Measurements from ENCODE around the gene DNAJC22. TPM values are rescaled to one million over a fixed set of nuclear protein-coding genes. Genes with fewer than 3 reads are reported as not detected.

The DNAJC22 gene
- polyA plus RNA-seq, 1 of the 3 experiments (the other 2 are of a cell fraction): 4.5 TPM

DNA sequence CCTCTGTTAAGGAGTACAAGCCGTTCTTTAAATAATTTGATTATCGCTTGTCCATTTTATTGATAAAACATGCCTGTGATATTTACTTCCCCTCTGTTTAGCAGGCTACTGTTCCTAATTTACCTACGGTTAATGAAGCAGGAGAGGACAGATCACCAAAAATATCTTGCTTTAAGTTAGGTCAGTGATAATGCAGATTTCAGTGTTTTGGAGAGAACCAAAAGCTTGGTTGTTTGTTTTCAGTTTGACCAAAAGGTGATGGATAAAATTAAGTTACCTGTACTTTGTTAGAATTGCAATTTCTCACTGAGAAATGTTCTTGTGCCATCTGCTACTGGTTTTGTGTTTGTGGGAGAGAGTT, 21.5 kb downstream of the DNAJC22 start:
- Histone ChIP-seq H3K9me3 (no peaks in the 10 kb centered on the region), H3K4me1 (ENCODE audit: control insufficient read depth in 1 of 2, insufficient read depth in 2 of 2, low read depth in 1 of 2, low read length in 1 of 2) (peaks cover 3 to 6% of the 10 kb centered on the region in 2 experiments; a peak in 3 of 4 replicates), H3F3A (replicated peaks; ENCODE audit: insufficient read depth) (peaks cover 19% of the 10 kb centered on the region), H3K36me3 (replicated peaks in 1 of 2; ENCODE audit: control insufficient read depth in 1 of 2, insufficient read depth in 2 of 2, low read length in 1 of 2) (peaks cover 0 to 26% of the 10 kb centered on the region in 2 experiments), H2AFZ (ENCODE audit: low read depth) (no peak overlapping the region), H3K9ac (peak overlapping the region; percentile 98), H3K27ac (ENCODE audit: low read depth in 2 of 2, low read length in 1 of 2) (peak overlapping the region; percentile 90), H3K4me3 (ENCODE audit: low read depth in 2 of 2, low read length in 1 of 2) (peak overlapping the region; percentile 79 to 91), H3K9me2 (no peaks in the 10 kb centered on the region), H3K27me3 (ENCODE audit: insufficient read depth) (no peaks in the 10 kb centered on the region), H3K4me2 (peak overlapping the region; percentile 82), H3K79me2 (ENCODE audit: insufficient read depth) (peaks cover 64% of the 10 kb centered on the region), H4K20me1 (ENCODE audit: insufficient read depth) (peaks cover 43% of the 10 kb centered on the region)
- TF ChIP-seq GABPA (IDR thresholded peaks at IDR 0.05; ENCODE audit: low read depth) (no peak), RCOR1 (IDR thresholded peaks at IDR 0.05; ENCODE audit: low read length) (no peak), YY1 (IDR thresholded peaks at IDR 0.05; ENCODE audit: low read depth) (no peak), SMC3 (IDR thresholded peaks at IDR 0.05; ENCODE audit: low read depth, low read length) (no peak), USF1 (IDR thresholded peaks at IDR 0.05; ENCODE audit: borderline replicate concordance, low read depth) (no peak), MAX (IDR thresholded peaks at IDR 0.05; ENCODE audit: low read depth) (no peak), ELF1 (IDR thresholded peaks at IDR 0.05) (no peak), GATA2 (CRISPR knock-in tag; IDR thresholded peaks at IDR 0.05) (no peak), FOSL2 (IDR thresholded peaks at IDR 0.05; ENCODE audit: borderline replicate concordance, low read depth) (no peak), CTCF (IDR thresholded peaks at IDR 0.05) (no peak), TCF12 (IDR thresholded peaks at IDR 0.05) (no peak), RFX5 (IDR thresholded peaks at IDR 0.05; ENCODE audit: low read length) (no peak), JUND (IDR thresholded peaks at IDR 0.05) (no peak), MXI1 (IDR thresholded peaks at IDR 0.05; ENCODE audit: low read depth, low read length) (no peak), CHD2 (IDR thresholded peaks at IDR 0.05; ENCODE audit: low read length, partially characterized antibody) (no peak), FOXM1 (IDR thresholded peaks at IDR 0.05; ENCODE audit: low read depth) (no peak)
- TF ChIP-seq, protein P1, sequence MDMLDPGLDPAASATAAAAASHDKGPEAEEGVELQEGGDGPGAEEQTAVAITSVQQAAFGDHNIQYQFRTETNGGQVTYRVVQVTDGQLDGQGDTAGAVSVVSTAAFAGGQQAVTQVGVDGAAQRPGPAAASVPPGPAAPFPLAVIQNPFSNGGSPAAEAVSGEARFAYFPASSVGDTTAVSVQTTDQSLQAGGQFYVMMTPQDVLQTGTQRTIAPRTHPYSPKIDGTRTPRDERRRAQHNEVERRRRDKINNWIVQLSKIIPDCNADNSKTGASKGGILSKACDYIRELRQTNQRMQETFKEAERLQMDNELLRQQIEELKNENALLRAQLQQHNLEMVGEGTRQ (IDR thresholded peaks at IDR 0.05; ENCODE audit: borderline replicate concordance, low read depth, low read length): no peak
- DNase-seq: no peak
- WGBS (ENCODE audit: low lambda C conversion rate): 3% methylated on average over 3 of the region's 3 CpGs
- POLR2A ChIA-PET: interaction anchor here (1.0 to 1.3 kb wide), 2 partner anchors 9 to 45 kb away, joined by 3 to 5 read pairs; partner anchors contain the start of gene TROAP
- CTCF ChIA-PET: interaction anchor here (1.0 to 16.8 kb wide), 5 partner anchors 9 to 148 kb away, joined by 3 to 617 read pairs (median 20); no protein-coding TSS in a partner anchor

Data from SK-N-SH (cell line).